ENCODE measurements around the gene FKBP8.

Gene FKBP8

DNA sequence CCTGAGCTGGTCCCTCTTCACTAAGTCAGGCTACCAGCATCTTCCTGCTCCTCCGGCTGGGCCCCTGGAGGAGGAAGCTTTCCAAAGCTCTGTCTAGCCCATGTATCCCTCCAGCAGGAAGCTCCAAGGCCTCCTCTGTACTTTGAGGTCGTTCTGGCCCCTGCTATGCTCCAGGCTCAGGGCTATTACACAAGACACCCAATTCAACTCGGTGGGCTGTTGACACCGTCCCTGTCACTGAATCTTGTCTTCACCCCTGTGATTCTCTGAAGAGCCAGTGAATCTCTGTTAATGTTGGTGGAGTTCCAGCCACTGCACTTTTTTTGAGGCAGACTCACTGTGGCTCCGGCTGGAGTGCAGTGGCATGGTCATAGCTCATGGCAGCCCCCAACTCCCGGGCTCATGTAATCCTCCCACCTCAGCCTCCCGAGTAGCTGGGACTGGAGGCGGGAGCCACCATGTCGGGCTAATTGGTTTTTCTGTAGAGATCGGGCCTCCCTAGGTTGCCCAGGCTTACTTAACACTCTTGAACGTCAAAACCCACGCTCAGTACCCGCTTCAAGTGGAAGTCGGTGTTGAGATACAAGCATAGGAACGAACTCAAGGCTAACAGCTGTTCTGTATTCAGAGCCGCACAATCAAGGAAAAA is 44.7 kb upstream of the FKBP8 start:
- DNase-seq (ENCODE audit: low read depth) = no peak
- H3K4me3 ChIP-seq (ENCODE audit: low read length) = peak overlapping the region; percentile 59
- TF ChIP-seq, protein P1, sequence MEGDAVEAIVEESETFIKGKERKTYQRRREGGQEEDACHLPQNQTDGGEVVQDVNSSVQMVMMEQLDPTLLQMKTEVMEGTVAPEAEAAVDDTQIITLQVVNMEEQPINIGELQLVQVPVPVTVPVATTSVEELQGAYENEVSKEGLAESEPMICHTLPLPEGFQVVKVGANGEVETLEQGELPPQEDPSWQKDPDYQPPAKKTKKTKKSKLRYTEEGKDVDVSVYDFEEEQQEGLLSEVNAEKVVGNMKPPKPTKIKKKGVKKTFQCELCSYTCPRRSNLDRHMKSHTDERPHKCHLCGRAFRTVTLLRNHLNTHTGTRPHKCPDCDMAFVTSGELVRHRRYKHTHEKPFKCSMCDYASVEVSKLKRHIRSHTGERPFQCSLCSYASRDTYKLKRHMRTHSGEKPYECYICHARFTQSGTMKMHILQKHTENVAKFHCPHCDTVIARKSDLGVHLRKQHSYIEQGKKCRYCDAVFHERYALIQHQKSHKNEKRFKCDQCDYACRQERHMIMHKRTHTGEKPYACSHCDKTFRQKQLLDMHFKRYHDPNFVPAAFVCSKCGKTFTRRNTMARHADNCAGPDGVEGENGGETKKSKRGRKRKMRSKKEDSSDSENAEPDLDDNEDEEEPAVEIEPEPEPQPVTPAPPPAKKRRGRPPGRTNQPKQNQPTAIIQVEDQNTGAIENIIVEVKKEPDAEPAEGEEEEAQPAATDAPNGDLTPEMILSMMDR (conservative IDR thresholded peaks at IDR 0.05; ENCODE audit: low read depth, low read length) = no peak

DNA sequence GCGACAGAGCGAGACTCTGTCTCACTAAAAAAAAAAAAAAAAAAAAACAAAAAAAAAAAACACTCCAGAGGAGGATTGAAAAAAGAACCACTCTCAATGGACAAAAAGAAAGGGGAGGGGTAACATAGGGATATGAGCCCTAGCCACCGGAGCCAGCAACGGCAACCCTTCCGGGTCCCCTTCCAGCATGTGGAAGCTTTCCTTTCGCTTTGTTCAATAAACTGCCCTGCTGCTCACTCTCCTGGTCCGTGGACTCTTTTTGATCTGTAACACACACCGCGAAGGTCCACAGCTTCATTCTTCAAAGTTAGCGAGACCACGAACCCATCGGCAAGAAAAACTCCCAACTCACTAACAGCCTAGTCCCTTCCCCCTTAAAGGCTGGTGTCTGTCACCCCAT is 44.2 kb upstream of the FKBP8 start:
- H3K4me3 ChIP-seq (ENCODE audit: low read length) = no peak overlapping the region
- DNase-seq (ENCODE audit: low read depth) = no peak
- TF ChIP-seq, protein P1 (conservative IDR thresholded peaks at IDR 0.05; ENCODE audit: low read depth, low read length) = no peak

DNA sequence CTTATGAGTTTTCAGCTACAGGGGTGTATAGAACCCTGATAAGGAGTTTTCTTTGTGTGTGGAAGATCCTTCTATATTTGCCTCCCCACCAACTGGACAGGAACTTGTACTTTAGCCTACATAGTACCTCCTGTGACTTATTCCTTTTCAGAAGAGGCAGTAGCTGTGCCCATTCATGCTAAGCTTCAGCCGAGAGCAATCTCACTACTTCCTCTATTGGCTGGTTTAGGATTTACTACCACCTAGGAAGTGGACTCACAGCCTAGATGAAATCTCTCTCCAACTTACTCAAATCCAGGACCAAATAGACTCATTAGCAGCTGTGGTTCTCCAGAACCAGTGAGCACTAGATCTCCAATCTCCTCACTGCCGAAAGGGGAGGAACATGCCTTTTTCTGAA is 42.9 kb upstream of the FKBP8 start:
- DNase-seq (ENCODE audit: low read depth) = no peak
- TF ChIP-seq, protein P1 (conservative IDR thresholded peaks at IDR 0.05; ENCODE audit: low read depth, low read length) = no peak
- H3K4me3 ChIP-seq (ENCODE audit: low read length) = no peak overlapping the region

DNA sequence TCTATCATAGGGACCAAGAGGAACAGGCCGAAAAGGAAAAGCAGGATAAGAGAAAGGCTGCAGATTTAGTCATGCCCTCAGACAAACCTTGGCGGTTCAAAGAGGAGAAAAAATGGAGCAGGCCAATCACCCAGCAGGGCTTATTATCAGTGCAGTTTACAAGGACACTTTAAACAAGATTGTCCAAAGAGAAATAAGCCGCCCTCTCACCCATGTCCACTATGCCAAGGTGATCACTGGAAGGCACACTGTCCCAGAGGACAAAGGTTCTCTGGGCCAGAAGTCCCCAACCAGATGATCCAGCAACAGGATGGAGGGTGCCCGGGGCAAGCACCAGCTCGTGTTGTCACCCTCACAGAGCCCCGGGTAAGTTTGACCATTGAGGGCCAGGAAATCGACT is 36.9 kb upstream of the FKBP8 start:
- no peak for DNase-seq (ENCODE audit: low read depth)
- H3K4me3 ChIP-seq (ENCODE audit: low read length) = no peak overlapping the region
- TF ChIP-seq, protein P1 (conservative IDR thresholded peaks at IDR 0.05; ENCODE audit: low read depth, low read length) = no peak

DNA sequence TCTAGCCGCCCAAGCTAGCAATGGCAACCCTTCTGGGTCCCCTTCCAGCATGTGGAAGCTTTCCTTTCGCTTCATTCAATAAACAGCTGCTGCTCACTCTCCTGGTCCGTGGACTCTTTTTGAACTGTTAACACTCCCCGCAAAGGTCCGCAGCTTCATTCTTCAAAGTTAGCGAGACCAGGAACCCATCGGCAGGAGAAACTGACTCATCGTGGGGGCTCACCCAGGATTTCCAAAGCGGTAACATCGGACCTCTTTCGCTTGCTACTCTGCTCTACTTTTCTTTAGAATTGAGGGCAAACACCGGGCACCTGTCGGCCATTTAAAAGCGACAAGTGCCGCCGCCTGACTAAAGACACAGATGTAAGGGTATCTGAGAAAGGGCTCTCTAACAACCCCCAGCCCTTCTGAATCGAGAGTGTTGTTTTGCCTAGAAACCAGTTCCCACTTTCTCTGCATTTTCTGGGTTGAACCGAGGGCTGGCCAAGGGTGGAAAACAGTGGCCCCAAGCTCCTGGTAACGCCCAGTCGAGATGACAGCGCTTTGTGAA is 34.1 kb upstream of the FKBP8 start:
- DNase-seq (ENCODE audit: low read depth) = no peak
- TF ChIP-seq, protein P1 (conservative IDR thresholded peaks at IDR 0.05; ENCODE audit: low read depth, low read length) = no peak
- no peak overlapping the region for H3K4me3 ChIP-seq (ENCODE audit: low read length)

DNA sequence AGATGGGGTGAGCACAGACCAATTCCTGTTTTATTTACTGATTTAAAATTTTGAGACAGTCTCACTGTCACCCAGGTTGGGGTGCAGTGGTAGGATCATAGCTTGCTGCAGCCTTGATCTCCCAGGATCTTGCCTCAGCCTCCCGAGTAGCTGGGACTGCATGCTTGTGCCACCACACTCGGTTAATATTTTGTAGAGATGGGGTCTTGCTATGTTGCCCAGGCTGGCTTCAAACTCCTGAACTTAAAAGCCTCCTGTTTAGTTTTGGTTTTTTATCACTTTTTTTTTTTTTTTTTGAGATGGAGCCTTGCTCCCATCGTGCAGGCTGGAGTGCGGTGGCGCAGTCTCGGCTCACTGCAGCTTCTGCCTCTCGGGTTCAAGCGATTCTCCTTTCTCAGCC is 33.0 kb upstream of the FKBP8 start:
- no peak overlapping the region for H3K4me3 ChIP-seq (ENCODE audit: low read length)
- DNase-seq (ENCODE audit: low read depth) = no peak
- TF ChIP-seq, protein P1 (conservative IDR thresholded peaks at IDR 0.05; ENCODE audit: low read depth, low read length) = no peak

DNA sequence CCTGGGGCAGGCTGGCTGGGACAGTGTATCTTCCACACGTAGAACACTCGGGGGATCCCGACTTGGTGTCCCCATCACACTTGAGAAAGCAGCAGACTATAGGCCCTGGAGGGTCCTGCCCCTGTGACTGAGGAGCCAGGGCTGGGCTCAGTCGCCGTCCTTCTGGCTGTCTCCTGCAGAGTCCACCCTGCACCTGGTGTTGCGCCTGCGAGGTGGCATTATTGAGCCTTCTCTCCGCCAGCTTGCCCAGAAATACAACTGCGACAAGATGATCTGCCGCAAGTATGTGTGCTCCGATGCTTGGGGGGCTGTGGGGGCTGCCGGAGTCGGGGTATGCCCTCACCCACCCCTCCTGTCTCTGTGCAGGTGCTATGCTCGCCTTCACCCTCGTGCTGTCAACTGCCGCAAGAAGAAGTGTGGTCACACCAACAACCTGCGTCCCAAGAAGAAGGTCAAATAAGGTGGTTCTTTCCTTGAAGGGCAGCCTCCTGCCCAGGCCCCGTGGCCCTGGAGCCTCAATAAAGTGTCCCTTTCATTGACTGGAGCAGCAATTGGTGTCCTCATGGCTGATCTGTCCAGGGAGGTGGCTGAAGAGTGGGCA is 31.4 kb upstream of the FKBP8 start:
- TF ChIP-seq, protein P1 (conservative IDR thresholded peaks at IDR 0.05; ENCODE audit: low read depth, low read length) = no peak
- no peak overlapping the region for H3K4me3 ChIP-seq (ENCODE audit: low read length)
- DNase-seq (ENCODE audit: low read depth) = no peak
